NCI-H2196 treated with DMSO at 0.1 percent for 48 hours (cell line): ENCODE results near the gene FOCAD.

Experiments
- DNase-seq: peaks from one replicate; lab custom pipeline; 2025; ENCODE audit not compliant: unreplicated experiment; lab: John Stamatoyannopoulos, UW

Gene FOCAD

DNA sequence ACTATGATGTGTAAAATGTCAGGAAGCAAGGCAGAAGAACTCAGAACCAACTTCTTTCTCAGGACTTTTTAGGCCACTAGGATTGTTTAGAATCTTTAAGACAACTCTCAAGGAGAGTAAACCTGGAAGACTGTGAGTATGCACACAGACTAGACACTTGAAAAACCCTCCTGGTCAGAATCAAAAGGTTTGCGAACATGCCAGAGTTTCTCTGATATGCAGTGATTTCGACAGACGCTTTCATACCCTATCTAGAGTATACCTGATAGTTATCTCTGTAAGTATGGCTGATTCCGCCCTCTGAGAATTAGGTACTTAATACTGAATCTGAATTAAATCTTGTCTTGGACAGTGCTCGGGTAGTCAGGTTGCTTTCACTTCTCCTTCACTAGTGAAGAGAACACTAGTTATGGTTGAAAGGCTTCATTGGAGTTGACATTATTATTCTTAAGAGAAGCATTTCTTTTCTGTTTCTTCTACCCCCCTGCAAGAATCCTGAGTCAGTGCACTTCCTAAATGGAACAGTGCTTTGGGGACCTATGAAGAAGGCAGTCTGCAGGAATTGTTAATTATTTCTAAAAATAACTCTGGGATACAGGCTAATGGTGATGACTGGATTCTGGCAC lies 189.3 kb downstream of the FOCAD start:
- DNase-seq, result no peak

GRCh38 chr9:20880271-20880670 lies 196.2 kb downstream of the FOCAD start:
- no peak for DNase-seq

DNA sequence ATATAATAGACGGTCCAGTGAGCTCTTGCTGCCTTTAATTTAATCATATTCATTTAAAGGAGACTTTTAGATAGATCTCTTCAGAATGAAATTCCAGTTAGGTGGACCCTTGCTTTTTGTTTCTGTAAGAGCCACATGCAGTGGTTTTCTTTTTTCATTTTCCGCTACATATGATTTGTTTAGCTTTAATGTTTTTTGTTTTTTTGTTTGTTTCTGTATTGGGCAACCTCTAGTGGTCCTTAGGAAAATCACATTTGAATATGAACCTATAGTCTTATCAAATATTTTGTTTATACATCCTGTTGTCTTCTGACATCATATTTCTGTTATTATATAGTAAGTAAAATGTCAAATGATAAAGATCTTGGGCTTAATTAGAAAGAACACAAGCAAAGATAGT lies 196.6 kb downstream of the FOCAD start:
- DNase-seq, result no peak

DNA sequence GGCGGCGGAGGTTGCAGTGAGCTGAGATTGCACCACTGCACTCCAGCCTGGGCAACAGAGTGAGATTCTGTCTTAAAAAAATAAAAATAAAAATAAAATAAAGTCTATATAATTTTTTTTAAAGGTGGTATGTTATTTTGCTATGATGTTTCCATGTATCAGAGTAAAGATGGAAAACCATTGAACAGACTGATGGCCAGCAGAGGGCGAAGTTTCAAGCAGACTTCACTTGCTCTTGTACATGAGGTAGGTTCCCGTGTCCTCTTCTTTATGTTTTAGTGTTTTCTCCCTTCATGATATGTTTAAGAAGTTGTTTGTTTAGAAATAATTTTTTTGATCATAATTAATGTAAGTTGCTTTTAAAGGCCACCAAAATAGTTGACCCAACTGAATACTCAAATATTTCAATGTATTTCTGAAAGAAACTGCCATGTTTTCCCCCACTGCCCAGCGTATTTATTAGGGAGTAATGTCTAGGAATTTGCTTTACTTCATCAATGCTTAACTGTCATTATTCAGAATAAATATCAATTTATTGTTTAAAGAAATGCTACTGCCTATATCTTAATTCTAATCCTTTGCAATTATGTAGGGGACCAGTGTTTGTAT lies 201.0 kb downstream of the FOCAD start:
- DNase-seq, result peak; percentile 10

- DNase-seq, result no peak
Measured at GRCh38 chr9:20898885-20899554, 215.0 kb downstream of the FOCAD start.

DNA sequence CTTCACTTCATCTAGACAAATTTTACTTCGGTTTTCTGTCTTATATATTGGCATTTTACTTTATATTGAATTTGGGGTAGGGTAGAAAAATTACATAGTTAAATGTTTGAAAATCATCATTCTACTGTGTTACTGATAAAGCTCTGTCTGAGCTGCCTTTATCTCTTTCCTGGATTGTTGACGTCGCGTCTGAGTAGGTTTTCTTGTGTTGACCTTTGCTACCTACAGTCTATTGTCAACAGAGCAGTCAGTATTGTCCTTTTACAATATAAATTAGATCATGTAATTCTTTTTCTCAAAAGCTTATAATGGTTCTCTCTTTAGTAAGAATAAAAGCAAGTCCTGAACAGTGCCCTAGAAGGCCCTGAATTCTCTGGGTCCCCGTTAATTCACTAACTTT lies 219.2 kb downstream of the FOCAD start:
- no peak for DNase-seq

DNA sequence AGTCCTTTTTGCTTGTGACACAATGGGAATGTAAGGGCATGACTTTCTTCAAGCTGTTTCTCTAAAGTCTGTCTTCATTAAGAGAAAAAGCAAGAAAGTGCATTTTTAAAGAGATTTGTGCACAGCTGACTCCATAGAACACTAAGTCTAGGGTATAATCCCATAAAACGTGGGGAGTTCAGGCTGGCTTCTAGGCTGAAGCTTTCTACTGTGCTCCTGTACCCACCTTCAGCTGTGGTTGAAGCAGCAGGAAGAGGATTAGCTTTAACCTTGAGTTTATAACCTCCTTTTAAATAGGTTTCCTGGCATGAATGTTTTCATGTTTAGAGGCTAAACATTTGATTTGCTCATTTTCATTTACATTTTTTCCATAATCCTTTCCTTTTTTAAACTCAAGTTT lies 220.9 kb downstream of the FOCAD start:
- DNase-seq, result no peak

DNA sequence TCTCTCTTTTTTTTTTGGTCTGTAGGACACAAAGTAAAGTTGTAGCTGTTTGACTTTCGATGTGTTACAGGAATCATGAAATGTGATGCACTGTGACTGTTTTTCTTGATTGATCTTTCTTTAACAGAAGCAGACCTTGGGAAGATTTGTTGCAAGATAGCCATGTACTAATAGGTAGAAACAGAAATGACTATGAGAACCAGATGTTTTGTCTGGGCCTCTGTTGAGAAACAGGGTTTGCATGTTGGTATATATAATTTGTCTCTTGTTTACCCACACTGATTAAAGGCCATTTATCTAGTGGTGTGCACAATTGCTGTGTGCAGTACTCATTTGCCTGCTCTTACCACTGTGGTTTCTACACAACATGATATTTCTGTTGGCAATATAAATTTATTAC lies 222.3 kb downstream of the FOCAD start:
- DNase-seq, result no peak

DNA sequence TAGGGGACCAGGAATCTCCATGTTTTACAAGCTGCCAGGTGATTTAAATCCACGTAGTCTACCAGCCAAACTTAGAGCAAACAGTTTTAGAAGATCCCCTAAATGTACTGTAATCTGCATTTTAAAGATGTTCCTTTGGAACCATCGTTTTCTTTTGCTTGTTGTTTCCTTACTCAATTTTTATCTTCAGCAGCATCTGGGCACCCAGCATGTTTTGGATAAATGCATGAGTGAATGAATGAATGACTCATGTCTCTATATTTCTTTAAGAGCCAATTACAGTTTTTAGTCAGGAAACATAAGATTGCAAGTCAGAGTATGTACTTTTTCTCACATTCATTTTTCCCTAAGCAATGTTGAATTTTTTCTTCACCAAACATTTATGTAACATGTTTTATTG lies 224.4 kb downstream of the FOCAD start:
- DNase-seq, result no peak

DNA sequence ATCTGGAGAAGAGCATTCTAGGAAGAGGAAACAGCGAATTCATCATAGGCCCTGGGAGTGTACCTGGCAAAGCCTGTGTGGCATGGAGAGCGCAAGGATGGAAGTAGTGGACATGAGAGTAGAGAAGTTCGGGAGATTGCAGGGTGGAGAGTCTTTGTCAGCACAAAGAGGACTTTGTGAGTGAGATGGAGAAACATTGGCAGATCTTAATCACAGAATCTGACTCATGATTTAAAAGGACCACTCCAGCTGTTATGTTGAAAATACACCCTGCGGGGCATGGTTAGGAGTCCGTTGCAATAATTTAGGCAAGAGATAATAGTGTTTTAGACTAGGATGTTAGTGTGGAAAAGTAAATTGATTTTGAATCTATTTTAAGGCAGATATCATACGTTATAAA lies 230.5 kb downstream of the FOCAD start:
- DNase-seq, result no peak

DNA sequence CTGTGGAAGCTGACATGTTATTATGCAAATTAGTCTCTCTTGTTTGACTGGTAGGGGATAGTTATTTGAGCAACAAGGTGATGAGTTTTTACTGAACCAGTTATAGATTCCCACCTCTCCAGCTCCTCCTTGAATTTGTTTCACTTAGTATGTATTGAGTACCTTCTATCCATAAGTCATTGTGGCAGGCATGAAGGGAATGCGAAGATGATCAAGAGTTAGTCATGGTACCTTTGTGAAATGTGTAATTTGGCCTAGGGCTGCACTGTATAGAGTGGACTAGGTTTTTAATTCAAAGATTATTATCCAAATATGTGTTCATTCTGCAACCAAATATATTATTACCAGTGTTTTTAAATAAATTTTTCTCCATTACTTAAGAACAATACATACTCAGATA lies 237.3 kb downstream of the FOCAD start:
- DNase-seq, result no peak

- DNase-seq, result no peak
Measured at GRCh38 chr9:20925256-20926045, 241.4 kb downstream of the FOCAD start.

GRCh38 chr9:20929276-20929675 lies 245.2 kb downstream of the FOCAD start:
- no peak for DNase-seq

DNA sequence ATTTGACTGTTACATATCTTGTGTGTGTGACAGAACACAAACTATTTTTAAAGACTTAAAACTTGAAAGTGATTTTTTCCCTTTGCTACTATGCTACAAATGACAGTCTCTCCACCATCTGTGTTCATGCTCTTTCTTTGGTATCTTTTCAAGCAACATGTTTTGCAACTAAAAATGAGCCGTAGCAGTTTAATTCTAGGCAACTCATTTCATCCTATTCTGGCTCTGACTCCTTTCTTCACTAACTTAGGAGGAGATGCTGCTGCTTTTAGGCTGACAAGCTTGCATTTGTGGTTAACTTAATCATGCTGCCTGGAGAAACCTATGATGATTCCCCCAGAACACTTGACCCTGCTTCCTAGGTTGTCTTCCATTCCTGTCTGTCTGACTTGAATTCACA lies 246.8 kb downstream of the FOCAD start:
- no peak for DNase-seq

GRCh38 chr9:20940447-20941173 lies 256.6 kb downstream of the FOCAD start:
- no peak for DNase-seq

DNA sequence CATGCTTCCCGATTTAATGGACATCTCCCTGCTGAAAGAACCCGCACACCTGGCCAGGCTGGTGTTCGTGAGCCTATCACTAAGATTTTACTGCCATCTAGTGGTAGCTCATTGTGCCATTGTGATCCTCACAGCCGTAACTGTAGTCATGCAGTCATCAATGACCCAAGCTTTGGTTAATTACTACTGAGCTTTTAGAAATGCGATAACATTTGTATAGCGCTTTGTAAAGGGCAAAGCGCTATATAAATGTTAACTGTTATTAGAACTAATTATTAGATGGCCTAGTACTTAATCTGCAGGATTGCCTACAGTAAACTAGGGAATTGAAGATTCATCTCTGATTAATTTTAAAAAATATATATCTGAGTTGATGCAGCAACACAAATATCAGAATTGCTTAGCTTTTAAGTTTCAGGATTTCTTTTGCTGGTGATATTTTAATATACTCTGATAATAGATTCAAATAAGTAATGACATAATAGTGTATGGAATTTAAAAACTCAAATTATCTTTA lies 257.2 kb downstream of the FOCAD start:
- peak; percentile 60 for DNase-seq

DNA sequence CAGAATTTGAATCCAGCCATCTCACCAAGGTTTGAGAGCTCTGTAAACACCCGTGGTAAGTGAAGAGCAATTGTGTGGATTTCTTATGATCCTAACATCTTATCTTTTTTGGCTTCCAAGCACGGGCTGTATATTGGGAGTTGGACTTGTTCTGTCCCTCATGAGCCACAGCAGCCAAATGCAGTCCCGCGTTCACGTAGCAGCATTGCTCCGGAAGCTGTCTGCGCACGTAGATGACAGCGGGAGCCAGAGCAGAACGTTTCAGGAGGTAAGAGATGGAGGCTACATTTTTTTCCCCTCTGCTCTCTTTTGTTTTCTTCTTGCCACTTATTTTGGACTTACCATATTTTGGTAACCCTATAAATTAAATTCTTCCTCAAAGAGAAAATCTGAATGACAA lies 260.4 kb downstream of the FOCAD start:
- no peak for DNase-seq

- no peak for DNase-seq
Measured at GRCh38 chr9:20945269-20945668, 261.2 kb downstream of the FOCAD start.

GRCh38 chr9:20945856-20946255 lies 261.8 kb downstream of the FOCAD start:
- DNase-seq, result no peak

DNA sequence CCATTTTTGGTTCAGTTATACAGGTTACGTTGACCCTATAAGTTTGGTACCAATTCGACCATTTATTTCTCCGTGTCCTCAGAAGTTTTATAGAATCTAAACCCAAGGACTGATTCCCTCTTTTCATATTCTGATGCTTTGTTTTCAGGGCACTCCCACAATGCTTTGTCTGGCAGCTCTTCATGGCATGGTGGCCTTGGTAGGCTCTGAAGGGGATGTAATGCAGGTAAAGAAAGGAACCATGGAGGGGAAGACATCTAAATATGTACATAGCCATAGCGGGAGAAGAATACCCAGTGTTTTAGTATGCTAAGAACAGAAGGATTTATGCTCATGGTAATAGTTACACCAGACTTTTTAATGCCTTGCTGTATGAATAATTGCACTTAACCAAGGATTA lies 264.6 kb downstream of the FOCAD start:
- DNase-seq, result no peak

DNA sequence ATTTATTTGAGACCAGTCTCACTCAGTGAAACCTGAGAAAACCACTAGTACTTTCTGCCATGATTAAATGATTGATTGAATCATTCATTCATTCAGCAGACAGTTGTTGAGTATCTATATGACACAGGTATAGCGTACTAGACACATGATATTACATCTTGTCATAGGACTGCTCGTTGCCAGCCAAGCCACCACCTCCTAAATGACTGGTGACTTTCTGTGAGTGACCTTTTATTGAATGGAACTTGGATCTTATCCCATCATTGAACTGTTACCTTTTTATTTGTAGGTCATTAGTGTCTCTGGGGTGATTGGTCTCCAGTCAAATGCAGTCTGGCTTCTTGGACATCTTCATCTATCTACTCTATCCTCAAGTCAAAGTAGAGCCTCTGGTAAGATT lies 266.6 kb downstream of the FOCAD start:
- DNase-seq, result no peak
